ENCODE measurements around the gene GFRA4.

GFRA4 gene

DNA sequence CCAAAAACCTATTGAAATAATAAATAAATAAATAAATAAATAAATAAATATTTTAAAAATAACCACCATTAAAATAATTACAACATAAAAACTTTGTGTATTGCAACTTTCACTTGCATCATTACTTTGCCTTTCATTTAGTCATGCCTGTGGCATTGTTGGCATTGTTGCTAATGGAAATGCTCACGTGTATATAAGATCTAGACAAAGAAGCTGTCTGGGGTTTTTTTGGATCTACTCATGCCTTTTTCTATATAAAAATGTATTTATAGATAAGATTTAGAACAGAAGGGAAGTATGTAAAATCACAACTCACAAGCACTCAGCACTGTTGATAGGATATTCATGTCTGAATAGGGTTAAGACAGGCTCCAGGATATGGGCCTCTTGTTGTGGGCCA, 27.9 kb downstream of the GFRA4 start:
- POLR2A ChIA-PET, result no interaction called here

GRCh38 chr20:3633913-3634478, 29.2 kb downstream of the GFRA4 start:
- no peak for TF ChIP-seq CTCF (IDR thresholded peaks at IDR 0.05; ENCODE audit: insufficient read depth, low read length, missing control alignments)
- POLR2A ChIA-PET, result no interaction called here
- H3K4me3 ChIP-seq (ENCODE audit: low read depth, low read length), result no peak overlapping the region
- CTCF ChIA-PET, result interaction anchor here (1.5 to 1.7 kb wide), 2 partner anchors 43 to 72 kb away, joined by 3 to 8 read pairs; no protein-coding TSS in a partner anchor
- no peak for DNase-seq (ENCODE audit: low read depth, low spot score)

More for the DNA sequence above, 27.9 kb downstream of the GFRA4 start:
- CTCF ChIA-PET, result no interaction called here
- TF ChIP-seq CTCF (IDR thresholded peaks at IDR 0.05; ENCODE audit: insufficient read depth, low read length, missing control alignments), result no peak
- H3K4me3 ChIP-seq (ENCODE audit: low read depth, low read length), result no peak overlapping the region
- DNase-seq (ENCODE audit: low read depth, low spot score), result no peak

DNA sequence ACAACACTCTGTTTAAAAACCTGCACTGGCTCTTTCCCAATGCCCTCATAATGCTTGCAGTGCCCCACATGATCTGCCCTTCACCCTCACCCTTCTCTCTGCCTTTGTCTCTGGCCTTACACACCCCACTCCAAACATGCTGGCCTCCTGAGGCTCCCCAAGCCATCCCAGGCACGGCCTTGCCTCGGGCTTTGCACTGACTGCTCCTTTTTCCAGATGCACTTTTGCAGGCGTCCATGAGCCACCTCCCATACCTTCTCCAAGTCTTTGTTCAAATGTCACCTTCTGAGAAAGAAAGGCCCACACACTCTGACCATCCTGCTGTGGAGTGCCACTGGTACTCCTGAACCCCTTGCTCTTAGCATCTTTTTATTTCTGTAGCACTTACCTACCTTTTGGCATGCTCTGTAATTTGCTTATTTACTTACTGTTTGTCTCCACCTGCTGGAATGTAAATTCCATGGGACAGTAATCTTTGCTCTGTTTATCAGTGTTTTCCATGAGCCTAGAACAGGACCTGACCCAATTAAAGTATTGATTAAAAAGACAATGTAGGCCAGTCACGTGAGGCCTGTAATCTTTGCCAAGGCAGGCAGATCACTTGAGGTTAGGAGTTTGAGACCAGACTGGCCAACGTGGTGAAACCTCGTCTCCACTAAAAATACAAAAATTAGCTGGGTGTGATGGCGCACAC, 30.7 kb downstream of the GFRA4 start:
- H3K4me3 ChIP-seq (ENCODE audit: low read depth, low read length), result no peak overlapping the region
- CTCF ChIA-PET, result no interaction called here
- TF ChIP-seq CTCF (IDR thresholded peaks at IDR 0.05; ENCODE audit: insufficient read depth, low read length, missing control alignments), result no peak
- POLR2A ChIA-PET, result no interaction called here
- DNase-seq (ENCODE audit: low read depth, low spot score), result no peak

- CTCF ChIA-PET, result interaction anchor here (2.7 kb wide), 1 partner anchor 69 kb away, joined by 9 read pairs; no protein-coding TSS in a partner anchor
- TF ChIP-seq CTCF (IDR thresholded peaks at IDR 0.05; ENCODE audit: insufficient read depth, low read length, missing control alignments), result no peak
- DNase-seq (ENCODE audit: low read depth, low spot score), result no peak
- POLR2A ChIA-PET, result no interaction called here
- H3K4me3 ChIP-seq (ENCODE audit: low read depth, low read length), result no peak overlapping the region
Observed at GRCh38 chr20:3631534-3631933, 31.7 kb downstream of the GFRA4 start.

- CTCF ChIA-PET, result interaction anchor here (2.7 kb wide), 1 partner anchor 68 kb away, joined by 9 read pairs; no protein-coding TSS in a partner anchor
- TF ChIP-seq CTCF (IDR thresholded peaks at IDR 0.05; ENCODE audit: insufficient read depth, low read length, missing control alignments), result no peak
- no peak overlapping the region for H3K4me3 ChIP-seq (ENCODE audit: low read depth, low read length)
- DNase-seq (ENCODE audit: low read depth, low spot score), result no peak
- POLR2A ChIA-PET, result interaction anchor here (0.6 kb wide), 1 partner anchor 55 kb away, joined by 3 read pairs; no protein-coding TSS in a partner anchor
Observed at GRCh38 chr20:3630429-3630828, 32.8 kb downstream of the GFRA4 start.

GRCh38 chr20:3629893-3630292, 33.3 kb downstream of the GFRA4 start:
- CTCF ChIA-PET, result interaction anchor here (1.1 to 2.7 kb wide), 2 partner anchors 9 to 67 kb away, joined by 5 to 9 read pairs; no protein-coding TSS in a partner anchor
- TF ChIP-seq CTCF (IDR thresholded peaks at IDR 0.05; ENCODE audit: insufficient read depth, low read length, missing control alignments), result no peak
- POLR2A ChIA-PET, result no interaction called here
- no peak overlapping the region for H3K4me3 ChIP-seq (ENCODE audit: low read depth, low read length)
- no peak for DNase-seq (ENCODE audit: low read depth, low spot score)

All from AG04449 (cell line).